ENCODE data around the gene CRLF1. TPM values are rescaled to one million over a fixed set of nuclear protein-coding genes. Genes with fewer than 3 reads are reported as not detected.

Gene CRLF1
- total and polyA plus RNA-seq, 2 of the 8 experiments (the other 6 are each of a cell fraction or from before 2014, with no cell fraction given), result 7.2 to 10.3 TPM

DNA sequence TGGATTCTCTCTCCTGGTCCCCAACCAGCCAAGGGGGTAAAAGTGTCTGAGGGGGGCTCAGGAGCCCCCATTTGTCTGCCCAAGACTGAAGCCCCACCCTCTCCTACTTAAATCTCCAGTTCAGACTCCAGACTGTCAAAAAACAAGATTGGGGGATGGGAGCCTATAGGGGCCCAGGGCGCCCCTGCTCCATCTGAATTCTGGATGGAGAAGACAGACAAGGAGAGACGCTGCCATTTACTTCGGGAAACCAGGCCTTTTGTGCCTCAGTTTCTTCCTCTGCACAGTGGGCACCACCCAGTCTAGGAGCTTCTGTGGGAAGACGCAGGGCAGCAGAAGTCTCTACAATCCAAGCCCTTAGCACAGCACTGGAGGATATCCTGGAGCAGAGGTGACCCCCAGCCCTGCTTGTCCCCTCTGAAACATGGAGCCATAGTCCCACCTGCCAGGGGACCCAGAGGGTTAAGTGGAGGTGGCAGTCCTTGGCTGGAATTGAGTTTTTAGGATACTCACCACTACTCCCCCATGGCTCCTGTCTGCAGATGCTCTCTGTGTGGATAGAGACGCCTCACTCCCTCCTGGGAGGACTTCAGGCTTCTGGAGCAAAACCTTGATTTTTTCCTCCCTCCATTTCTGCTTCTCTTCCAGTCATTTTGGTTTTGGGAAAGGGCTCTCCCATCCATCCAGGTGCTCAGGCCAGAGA, 1.7 kb upstream of the CRLF1 start:
- H3K27me3 ChIP-seq (replicated peaks in 1 of 4; ENCODE audit: control insufficient read depth in 3 of 4, extremely low read depth in 1 of 4, insufficient read depth in 3 of 4, low read length in 3 of 4), result peaks cover 87 to 95% (median 95%) of the 10 kb centered on the region in 4 experiments
- H4K20me1 ChIP-seq (replicated peaks in 1 of 2; ENCODE audit: control insufficient read depth in 1 of 2, insufficient read depth in 2 of 2, low read length in 2 of 2), result peaks cover 0 to 17% of the 10 kb centered on the region in 2 experiments
- H2AK5ac ChIP-seq (ENCODE audit: low read depth, low read length), result no peak overlapping the region
- peaks cover 27% of the 10 kb centered on the region for H3K23me2 ChIP-seq (ENCODE audit: low read depth, low read length)
- no peak overlapping the region for H3K23ac ChIP-seq (ENCODE audit: insufficient read length)
- no peak overlapping the region for H3K27ac ChIP-seq (ENCODE audit: low read depth, low read length)
- TF ChIP-seq SUZ12 (IDR thresholded peaks at IDR 0.05; ENCODE audit: low read length) (peak; percentile 77; the same call in 1 of the 2 replicates), RNF2 (IDR thresholded peaks at IDR 0.05; ENCODE audit: borderline replicate concordance, low read depth, low read length, missing control alignments, poor library complexity, severe bottlenecking) (peak; percentile 2), EZH2 (IDR thresholded peaks at IDR 0.05; ENCODE audit: low read depth, low read length, severe bottlenecking) (peak; percentile 81), ZNF274 (IDR thresholded peaks at IDR 0.05; ENCODE audit: borderline replicate concordance, extremely low read depth, low read length) (no peak)
- DNase-seq (ENCODE audit: low read depth in 1 of 2, low spot score in 2 of 2) (no peak), FAIRE-seq (no peak)
- no peak overlapping the region for H3K9ac ChIP-seq (replicated peaks in 1 of 4; ENCODE audit: extremely low read depth in 1 of 4, low read depth in 3 of 4, low read length in 3 of 4)
- peaks cover 32 to 60% (median 47%) of the 10 kb centered on the region in 4 experiments for H3K4me1 ChIP-seq (replicated peaks in 1 of 4; ENCODE audit: control insufficient read depth in 3 of 4, insufficient read depth in 4 of 4, low read length in 3 of 4)
- no peak overlapping the region for H4K8ac ChIP-seq (ENCODE audit: extremely low read depth, insufficient read depth, low read length)
- no peaks in the 10 kb centered on the region for H3K79me1 ChIP-seq (ENCODE audit: low read depth, low read length)
- no peak overlapping the region for H2AFZ ChIP-seq (ENCODE audit: low read length)
- no peak overlapping the region for H3K14ac ChIP-seq (ENCODE audit: insufficient read length)
- no peaks in the 10 kb centered on the region for H3K9me3 ChIP-seq (ENCODE audit: insufficient read depth in 2 of 2, low read depth in 1 of 2, low read length in 1 of 2)
- H4K91ac ChIP-seq (replicated peaks; ENCODE audit: insufficient read length, low read length), result no peak overlapping the region
- 35% methylated on average over 5 of the region's 5 CpGs; no CpG with 5 or more reads in 1 of the 2 experiments for WGBS, 2 experiments (ENCODE audit: extremely low coverage in 1 of 2, insufficient coverage in 1 of 2, insufficient read length in 1 of 2, insufficient replicate concordance in 2 of 2, low coverage in 1 of 2, low lambda C conversion rate in 2 of 2, missing lambda C conversion rate in 1 of 2)
- H3K4me2 ChIP-seq (ENCODE audit: insufficient read depth in 1 of 2, low read depth in 2 of 2, low read length in 2 of 2), result peak overlapping the region in 1 of 2 experiments; percentile 64; a peak in 2 of 4 replicates
- no peaks in the 10 kb centered on the region for H3K79me2 ChIP-seq (ENCODE audit: control insufficient read depth in 1 of 2, insufficient read depth in 2 of 2, low read length in 2 of 2)
- ChIA-PET CTCF (ENCODE audit: partially characterized antibody) (interaction anchor here (0.9 to 1.1 kb wide), 2 partner anchors 16 to 67 kb away, joined by 3 read pairs; no protein-coding TSS in a partner anchor), POLR2A (ENCODE audit: partially characterized antibody) (interaction anchor here (0.9 to 1.4 kb wide), 4 partner anchors 19 to 34 kb away, joined by 3 to 4 read pairs (median 4); partner anchors contain the start of gene REX1BD)
- 0 out of 2 replicates have a peak overlapping the region, but pooled peaks have one; percentile 61 for H2BK15ac ChIP-seq (ENCODE audit: low read length)
- peak overlapping the region; percentile 60 for H3K18ac ChIP-seq (ENCODE audit: extremely low read depth, low read length)
- no peak overlapping the region for H3K56ac ChIP-seq (replicated peaks; ENCODE audit: insufficient read length, low read depth, low read length)
- H3K4ac ChIP-seq (replicated peaks; ENCODE audit: insufficient read length, low read depth, low read length), result no peak overlapping the region
- H2BK20ac ChIP-seq (ENCODE audit: low read length), result 0 out of 2 replicates have a peak overlapping the region, but pooled peaks have one; percentile 66
- H4K5ac ChIP-seq (ENCODE audit: insufficient read length, low read depth, low read length), result no peak overlapping the region
- peak overlapping the region in 1 of 4 experiments; percentile 49; a peak in 2 of 8 replicates for H3K4me3 ChIP-seq (ENCODE audit: extremely low read depth in 1 of 4, insufficient read depth in 2 of 4, low read depth in 3 of 4, low read length in 4 of 4)
- no peak overlapping the region for H2BK5ac ChIP-seq (ENCODE audit: low read depth, low read length)
- peaks cover 0 to 17% (median 0%) of the 10 kb centered on the region in 4 experiments; a peak in 1 of 8 replicates for H3K36me3 ChIP-seq (ENCODE audit: control insufficient read depth in 2 of 4, insufficient read depth in 4 of 4, low read length in 3 of 4)
- H2BK120ac ChIP-seq (replicated peaks; ENCODE audit: low read depth, low read length), result no peak overlapping the region
- 0 out of 2 replicates have a peak overlapping the region, but pooled peaks have one; percentile 75 for H2BK12ac ChIP-seq (ENCODE audit: low read depth, low read length)

Data from H1 (cell line).